Heart left ventricle (tissue), 16 donors: Measurements from ENCODE around the gene HMX2. TPM values are rescaled to one million over a fixed set of nuclear protein-coding genes. Genes with fewer than 3 reads are reported as not detected.

Experiments
- ATAC-seq, 4 donors: fragments of 200-7000 bp; cut with Tn5 transposase; one replicate each; pipeline ENCODE4 v1.9.1; 2020 to 2022; ENCODE audit warnings: moderate library complexity in 4 of 4, mild to moderate bottlenecking in 3 of 4, moderate number of reproducible peaks in 1 of 4
- DNase-seq, 5 donors: peaks; one replicate each; pipeline ENCODE4 v3.0.0-alpha.2; 2020
- H3K27ac ChIP-seq, 12 donors: fragments of 200-600 bp; sonication (generic) in 4 of 12; one replicate each; pipeline versions ENCODE4 v1.5.0 to v1.8.0; 2016 to 2022; ENCODE audit warnings: mild to moderate bottlenecking in 2 of 12
- H3K27me3 ChIP-seq, 9 donors: fragments of 200-600 bp; sonication (generic) in 2 of 9; one replicate each; pipeline versions ENCODE4 v1.5.1 to v1.8.0; 2016 to 2022; ENCODE audit warnings: mild to moderate bottlenecking in 3 of 9
- H3K36me3 ChIP-seq, 9 donors: fragments of 200-600 bp; sonication (generic) in 2 of 9; one replicate each; pipeline versions ENCODE4 v1.5.0 to v1.8.0; 2018 to 2022; ENCODE audit warnings: mild to moderate bottlenecking in 2 of 9
- H3K4me1 ChIP-seq, 12 donors: fragments of 200-600 bp; sonication (generic) in 4 of 12; one replicate each; pipeline versions ENCODE4 v1.5.0 to v1.8.0; 2016 to 2022; ENCODE audit warnings: mild to moderate bottlenecking in 3 of 12
- H3K4me3 ChIP-seq, 12 donors: fragments of 200-600 bp; sonication (generic) in 4 of 12; one replicate each; pipeline versions ENCODE4 v1.5.0 to v1.8.0; 2017 to 2022; ENCODE audit warnings: mild to moderate bottlenecking in 9 of 12, moderate library complexity in 4 of 12
- H3K9me3 ChIP-seq, 12 donors: fragments of 200-600 bp; sonication (generic) in 4 of 12; one replicate each; pipeline versions ENCODE4 v1.5.0 to v1.8.0; 2016 to 2022; ENCODE audit warnings: mild to moderate bottlenecking in 1 of 12
- CTCF ChIP-seq, 12 donors: fragments of 200-600 bp; sonication (generic) in 4 of 12; IDR thresholded peaks; one replicate each; pipeline versions ENCODE4 v1.5.0 to v1.8.0; 2018 to 2022; ENCODE audit warnings: antibody characterized with exemption in 12 of 12, mild to moderate bottlenecking in 5 of 12
- POLR2A ChIP-seq, 2 donors: fragments of 450-650 bp; IDR thresholded peaks; one replicate each; pipeline ENCODE4 v1.6.1; 2017; ENCODE audit warnings: antibody characterized with exemption in 2 of 2, mild to moderate bottlenecking in 2 of 2, moderate library complexity in 2 of 2
- WGBS, 4 donors: extraction: QIAGEN DNeasy Blood & Tissue Kit in 2 of 4; methylation state at CpG; one replicate each; pipeline versions ENCODE4 v1.1.5 to v1.1.7; 2013 to 2018; 5-methylcytosine and 5-hydroxymethylcytosine counted together
- intact Hi-C, 10 donors: fragments of 100-400 bp; cut with DNase I; formaldehyde crosslinking; loops; one replicate each; pipeline versions ENCODE4 v1.11.1 to v1.14.2; 2022
- polyA plus RNA-seq, 2 donors: library from polyadenylated mRNA; stranded (reverse); fragments of 200-250 nt; gene quantifications; one replicate each; pipeline ENCODE4 v1.2.3, GENCODE V29; 2013
- total RNA-seq, 9 donors: library from RNA; depleted of rRNA in 2 of 9; stranded (reverse); fragments of >200 nt in 2 of 9; fragmentation: NEBNext Ultra II Directional in 3 of 9; extraction: Animal tissue kit (Norgen Biotek cat#: 25700) in 3 of 9; gene quantifications; one replicate each; pipeline versions ENCODE4 v1.1.0 to v1.2.4, GENCODE V29; 2016 to 2023
- donor health status: ischemic (EF 13 %, LVEDD 7.1; RV severe dilation, severe dysfunction).
- donor health status: healthy with polysubstance abuse.
- donor health status: DM: no; HTN: yes; CAD: no.
- donor health status: DM: no; HTN: no; CAD: no.
- donor health status: ischemic (EF 25% LVEDD 6.9; RV normal size, moderate dysfunction).
- donor health status: ischemic (EF 25% LVEDD 5.7; RV mildly dilated, moderate dysfunction).
- donor health status: healthy.
- donor health status: DM: yes; HTN: yes; CAD: no.
- donor health status: ischemic (EF 35%, LVEDD 5.7; RV mildly dilated, moderate dysfunction).
- donor health status: nonischemic (EF 11% LVEDD 7.7; RV severe dilation, severe dysfunction).
- donor health status: DM: yes; HTN: yes; CAD: no.
- donor health status: PGD.
- donor health status: ischemic (EF 29% LVEDD 5.4; RV normal size, mild dysfunction).
- donor health status: nonischemic (EF 23%, LVEDD 6.1; RV moderate dilation, normal function).

The HMX2 gene
- total and polyA plus RNA-seq, 11 donors: not detected

- ATAC-seq (peak; percentile 10 to 72 (median 62)), DNase-seq (peak in 4 of 5 donors; percentile 47 to 64 (median 60))
- TF ChIP-seq CTCF (IDR thresholded peaks at IDR 0.05) (no peak), POLR2A (IDR thresholded peaks at IDR 0.05) (no peak)
- peaks cover 22 to 38% (median 34%) of the 10 kb centered on the region in 9 donors for H3K27me3 ChIP-seq
- peak overlapping the region; percentile 64 to 99 (median 85) for H3K4me3 ChIP-seq
- peak overlapping the region; percentile 47 to 96 (median 90) for H3K27ac ChIP-seq
- 4 to 7% (median 5%) methylated on average over 31 to 49 of the region's 49 CpGs for WGBS, 4 donors
- H3K36me3 ChIP-seq: peaks cover 0 to 41% (median 33%) of the 10 kb centered on the region in 9 donors
- no peaks in the 10 kb centered on the region for H3K9me3 ChIP-seq
- peaks cover 4 to 61% (median 29%) of the 10 kb centered on the region in 12 donors for H3K4me1 ChIP-seq
- intact Hi-C loops: loop anchor here in 5 of 10 donors (5.0 to 10.0 kb wide), 3 partner anchors 148 to 203 kb away; partner anchors contain the start of genes ACADSB (in 5 of the 5), IKZF5 (in 5 of the 5) and C10orf88 (in 1 of the 5)
Measured at GRCh38 chr10:123154711-123155505, 7.0 kb downstream of the HMX2 start.

GRCh38 chr10:123156078-123156477, 8.1 kb downstream of the HMX2 start:
- H3K9me3 ChIP-seq: no peaks in the 10 kb centered on the region
- 94 to 97% (median 96%) methylated on average over 2 of the region's 2 CpGs for WGBS, 4 donors
- peaks cover 0 to 53% (median 44%) of the 10 kb centered on the region in 9 donors for H3K36me3 ChIP-seq
- H3K27ac ChIP-seq: no peak overlapping the region
- TF ChIP-seq POLR2A (IDR thresholded peaks at IDR 0.05): no peak
- TF ChIP-seq CTCF (IDR thresholded peaks at IDR 0.05): no peak
- peaks cover 10 to 26% (median 22%) of the 10 kb centered on the region in 9 donors for H3K27me3 ChIP-seq
- intact Hi-C loops: loop anchor here in 5 of 10 donors (5.0 to 10.0 kb wide), 3 partner anchors 149 to 204 kb away; partner anchors contain the start of genes ACADSB (in 4 of the 5), IKZF5 (in 4 of the 5) and C10orf88 (in 1 of the 5)
- H3K4me3 ChIP-seq: peak overlapping the region in 1 of 12 donors; percentile 83
- DNase-seq (no peak), ATAC-seq (no peak)
- H3K4me1 ChIP-seq: peaks cover 2 to 60% (median 18%) of the 10 kb centered on the region in 12 donors

- Histone ChIP-seq H3K4me3 (no peak overlapping the region), H3K27me3 (peaks cover 0 to 15% (median 11%) of the 10 kb centered on the region in 9 donors), H3K4me1 (peaks cover 0 to 56% (median 14%) of the 10 kb centered on the region in 12 donors), H3K36me3 (peaks cover 0 to 64% (median 55%) of the 10 kb centered on the region in 9 donors), H3K27ac (no peak overlapping the region), H3K9me3 (no peaks in the 10 kb centered on the region)
- intact Hi-C loops: loop anchor here in 5 of 10 donors (5.0 to 10.0 kb wide), 3 partner anchors 150 to 205 kb away; partner anchors contain the start of genes ACADSB (in 4 of the 5), IKZF5 (in 4 of the 5) and C10orf88 (in 1 of the 5)
- DNase-seq (no peak), ATAC-seq (no peak)
- WGBS, 4 donors: 66 to 86% (median 73%) methylated on average over 3 of the region's 3 CpGs
- TF ChIP-seq CTCF (IDR thresholded peaks at IDR 0.05): no peak
- no peak for TF ChIP-seq POLR2A (IDR thresholded peaks at IDR 0.05)
Measured at GRCh38 chr10:123157210-123157609, 9.3 kb downstream of the HMX2 start.

- Histone ChIP-seq H3K4me1 (peaks cover 0 to 56% (median 13%) of the 10 kb centered on the region in 12 donors), H3K27me3 (no peaks in the 10 kb centered on the region), H3K27ac (no peak overlapping the region), H3K9me3 (no peaks in the 10 kb centered on the region), H3K36me3 (peaks cover 0 to 79% (median 70%) of the 10 kb centered on the region in 9 donors), H3K4me3 (no peak overlapping the region)
- 89 to 96% (median 92%) methylated on average over 1 of the region's 1 CpG for WGBS, 4 donors
- no peak for TF ChIP-seq POLR2A (IDR thresholded peaks at IDR 0.05)
- TF ChIP-seq CTCF (IDR thresholded peaks at IDR 0.05): no peak
- ATAC-seq: no peak
- no peak for DNase-seq
- intact Hi-C loops: loop anchor here in 5 of 10 donors (5.0 to 10.0 kb wide), 3 partner anchors 151 to 206 kb away; partner anchors contain the start of genes ACADSB (in 4 of the 5), IKZF5 (in 4 of the 5) and C10orf88 (in 1 of the 5)
Measured at GRCh38 chr10:123158682-123159081, 10.7 kb downstream of the HMX2 start.
